NCI-H146 treated with DMSO at 0.1 percent for 48 hours (cell line): ENCODE measurements around the gene RASGRF2.
A peak's percentile ranks its signal among the peaks of the same experiment; 100 is the strongest.

Experiments
- DNase-seq: peaks from one replicate; lab custom pipeline; 2025; ENCODE audit not compliant: unreplicated experiment; lab: John Stamatoyannopoulos, UW

Gene RASGRF2

GRCh38 chr5:81125959-81126358 is 165.8 kb downstream of the RASGRF2 start:
- no peak for DNase-seq

GRCh38 chr5:81128416-81128815 is 168.3 kb downstream of the RASGRF2 start:
- DNase-seq, result no peak

DNA sequence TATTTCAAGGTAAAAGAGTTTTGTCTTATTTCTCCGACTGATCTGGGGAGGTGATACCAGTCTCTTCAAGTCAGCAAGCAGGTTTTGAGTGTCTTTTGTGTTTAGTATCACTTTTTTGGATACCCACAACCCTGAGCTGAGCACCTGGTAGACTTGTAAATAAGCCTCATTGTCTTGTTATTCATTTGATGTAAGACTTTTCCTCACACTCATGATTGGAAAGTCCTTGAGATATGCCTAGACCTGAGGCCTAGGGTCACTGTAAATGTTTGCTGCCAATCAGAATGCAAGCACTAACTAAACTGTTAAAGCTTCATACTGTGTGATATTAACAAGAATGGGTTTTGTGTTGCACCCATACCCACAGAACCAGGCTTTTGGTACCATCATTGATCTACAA is 172.2 kb downstream of the RASGRF2 start:
- no peak for DNase-seq

GRCh38 chr5:81134066-81134465 is 173.9 kb downstream of the RASGRF2 start:
- no peak for DNase-seq

GRCh38 chr5:81134566-81134965 is 174.4 kb downstream of the RASGRF2 start:
- no peak for DNase-seq

DNA sequence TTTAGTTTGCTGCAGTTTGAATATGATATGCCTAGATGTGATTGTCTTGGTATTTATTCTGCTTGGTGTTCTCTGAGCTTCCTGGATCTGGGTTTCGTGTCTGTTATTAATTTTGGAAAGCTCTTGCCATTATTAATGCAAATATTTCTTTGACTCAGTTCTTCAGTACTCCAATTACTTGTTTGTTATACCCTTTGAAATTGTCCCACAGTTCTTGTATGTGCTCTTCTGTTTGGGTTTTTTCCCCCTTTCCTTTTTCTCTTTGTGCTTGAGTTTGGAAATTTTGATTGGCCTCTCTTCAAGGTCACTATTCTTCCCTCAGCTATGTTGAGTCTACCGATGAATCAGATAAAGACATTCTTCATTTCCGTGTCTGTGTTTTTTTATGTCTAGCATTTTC is 176.4 kb downstream of the RASGRF2 start:
- DNase-seq, result no peak

GRCh38 chr5:81137833-81138232 is 177.7 kb downstream of the RASGRF2 start:
- no peak for DNase-seq

- DNase-seq, result peak; percentile 19
These were observed 180.3 kb downstream of the RASGRF2 start for GRCh38 chr5:81140441-81140840.

- no peak for DNase-seq
These were observed 180.8 kb downstream of the RASGRF2 start for GRCh38 chr5:81140943-81141342.

GRCh38 chr5:81142108-81142507 is 181.9 kb downstream of the RASGRF2 start:
- DNase-seq, result no peak

GRCh38 chr5:81145329-81145935 is 185.3 kb downstream of the RASGRF2 start:
- no peak for DNase-seq

- peak; percentile 11 for DNase-seq
These were observed 185.9 kb downstream of the RASGRF2 start for GRCh38 chr5:81146031-81146430.

GRCh38 chr5:81147011-81147885 is 187.1 kb downstream of the RASGRF2 start:
- DNase-seq, result no peak

DNA sequence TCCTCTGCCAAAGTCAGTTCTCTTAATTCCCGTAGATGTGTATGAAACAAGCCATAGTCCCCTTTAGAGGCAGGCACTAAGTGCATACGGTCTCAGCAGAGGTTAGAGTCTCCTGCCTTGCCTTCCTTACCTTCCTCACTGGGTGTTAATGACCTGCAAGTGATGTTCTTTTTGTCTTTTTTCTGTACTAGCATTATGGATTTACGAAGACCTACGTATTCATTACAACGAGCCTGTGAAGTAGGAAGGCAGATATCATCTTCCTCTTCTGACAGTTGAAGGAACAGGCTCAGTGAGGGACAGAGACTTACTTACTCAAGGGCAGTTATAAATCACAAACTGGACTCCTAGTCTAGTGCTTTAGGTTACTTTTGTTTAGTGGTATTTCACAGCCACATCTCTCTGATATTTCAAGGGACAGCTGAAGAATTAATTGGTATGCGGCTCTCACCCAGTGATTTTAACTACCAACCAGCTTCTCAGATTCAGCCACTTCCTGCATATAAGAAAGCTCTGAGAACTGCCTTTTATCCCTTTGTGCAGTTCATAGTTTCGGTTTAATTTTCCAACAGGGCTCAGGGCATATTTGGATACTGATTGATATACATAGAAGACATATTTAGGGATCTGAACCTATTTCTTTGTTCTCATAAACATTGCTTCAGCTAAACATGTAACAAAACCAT is 187.9 kb downstream of the RASGRF2 start:
- DNase-seq, result no peak

DNA sequence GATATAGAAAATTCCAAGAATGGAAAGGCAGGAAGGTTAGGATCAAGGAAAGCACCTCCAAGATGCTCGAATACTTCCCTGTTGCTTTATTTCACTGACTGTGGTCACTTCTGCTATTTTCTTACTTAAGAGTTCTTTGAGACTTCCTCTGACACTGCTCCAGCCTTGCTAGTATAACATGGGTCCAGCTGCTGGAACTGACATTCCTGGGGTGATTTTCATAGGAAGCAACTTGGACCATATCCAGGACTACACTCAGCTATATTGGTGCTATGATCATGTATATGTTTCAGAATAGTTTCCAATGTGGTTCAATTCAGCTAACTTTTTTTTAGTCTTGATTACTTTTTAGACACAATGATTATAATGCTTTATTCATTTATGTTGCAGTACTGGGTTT is 191.4 kb downstream of the RASGRF2 start:
- no peak for DNase-seq

DNA sequence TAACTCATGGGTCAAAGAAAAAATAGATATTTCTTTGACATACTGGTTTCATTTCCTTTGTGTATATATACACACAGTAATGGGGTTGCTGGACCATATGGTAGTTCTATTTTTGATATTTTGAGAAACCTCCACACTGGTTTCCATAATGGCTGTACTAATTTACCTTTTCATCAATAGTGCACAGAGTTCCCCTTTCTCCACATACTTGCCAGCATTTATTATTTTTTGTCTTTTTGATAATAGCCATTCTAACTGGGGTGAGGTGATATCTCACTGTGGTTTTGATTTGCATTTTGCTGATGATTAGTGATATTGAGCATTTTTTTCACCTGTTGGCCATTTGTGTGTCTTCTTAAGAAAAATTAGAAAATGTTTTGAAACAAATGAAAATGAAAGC is 194.6 kb downstream of the RASGRF2 start:
- DNase-seq, result no peak

- no peak for DNase-seq
These were observed 196.6 kb downstream of the RASGRF2 start for GRCh38 chr5:81156732-81157131.

- no peak for DNase-seq
These were observed 200.9 kb downstream of the RASGRF2 start for GRCh38 chr5:81161012-81161601.

- no peak for DNase-seq
These were observed 202.3 kb downstream of the RASGRF2 start for GRCh38 chr5:81162501-81162900.

- DNase-seq, result no peak
These were observed 203.5 kb downstream of the RASGRF2 start for GRCh38 chr5:81163651-81164050.

GRCh38 chr5:81164476-81164875 is 204.3 kb downstream of the RASGRF2 start:
- DNase-seq, result no peak

- DNase-seq, result no peak
These were observed 204.8 kb downstream of the RASGRF2 start for GRCh38 chr5:81164936-81165335.
